Right forelimb (tissue), 1 donor: ENCODE data around the gene NTM.

Source experiments
- DNase-seq: peaks from one replicate; pipeline ENCODE4 v3.0.0-alpha.2; 2018

NTM gene

DNA sequence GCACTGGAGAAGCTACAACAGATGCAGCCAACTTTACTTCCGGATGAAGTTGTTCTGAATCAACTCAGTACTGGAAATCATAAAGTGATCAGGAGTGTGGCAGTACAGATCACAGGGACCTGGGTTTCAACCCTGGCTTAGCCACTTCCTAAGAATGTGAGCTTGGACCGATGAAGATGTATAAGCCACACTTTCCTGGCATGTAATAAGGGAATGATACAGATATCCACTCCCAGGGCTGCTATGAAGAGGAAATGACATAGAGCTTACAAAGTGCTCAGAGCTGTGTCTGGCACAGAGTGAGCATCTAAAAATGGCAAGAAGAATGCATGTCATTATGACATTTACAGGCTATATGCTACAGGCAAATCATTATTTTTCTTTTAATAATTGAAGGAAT, 378.7 kb downstream of the NTM start:
- DNase-seq = no peak

DNA sequence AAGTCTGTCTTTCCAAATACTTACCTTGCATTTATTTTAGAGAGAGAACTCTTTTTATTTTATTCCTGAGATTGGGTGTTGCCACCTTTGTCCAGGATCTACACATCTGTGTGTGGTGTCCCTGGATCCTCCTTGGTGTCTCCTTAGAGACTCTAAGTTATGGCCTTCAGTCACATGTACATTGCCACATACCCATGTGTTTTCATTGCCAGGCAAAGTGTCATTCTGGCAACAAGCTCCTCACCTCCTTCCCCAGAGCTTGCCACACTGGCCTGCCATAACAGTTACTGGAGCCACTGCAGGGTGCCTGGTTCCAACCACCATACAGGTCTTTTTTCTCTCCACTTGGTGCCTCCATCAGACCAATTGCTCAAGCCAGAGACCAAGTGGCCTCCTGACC, 379.7 kb downstream of the NTM start:
- no peak for DNase-seq

DNA sequence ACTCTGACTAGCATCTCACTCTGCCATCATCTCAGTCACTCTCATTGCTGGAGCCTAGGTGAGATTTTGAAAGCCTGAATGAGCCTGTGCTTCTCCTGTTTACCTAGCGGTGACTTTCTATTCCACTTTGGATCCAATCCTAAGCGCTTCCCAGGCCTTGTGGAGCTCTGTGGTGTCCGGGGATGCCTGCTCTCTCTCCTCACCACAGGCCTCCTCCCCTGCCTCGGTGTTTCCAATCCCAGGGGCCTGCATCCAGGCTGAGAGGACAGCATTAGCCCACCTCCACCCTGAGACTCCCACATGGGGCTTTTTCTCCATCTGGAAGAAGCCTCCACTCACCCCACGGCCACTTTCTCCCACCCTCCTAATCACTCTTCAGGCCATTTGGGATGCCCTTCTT, 380.3 kb downstream of the NTM start:
- DNase-seq = no peak

DNA sequence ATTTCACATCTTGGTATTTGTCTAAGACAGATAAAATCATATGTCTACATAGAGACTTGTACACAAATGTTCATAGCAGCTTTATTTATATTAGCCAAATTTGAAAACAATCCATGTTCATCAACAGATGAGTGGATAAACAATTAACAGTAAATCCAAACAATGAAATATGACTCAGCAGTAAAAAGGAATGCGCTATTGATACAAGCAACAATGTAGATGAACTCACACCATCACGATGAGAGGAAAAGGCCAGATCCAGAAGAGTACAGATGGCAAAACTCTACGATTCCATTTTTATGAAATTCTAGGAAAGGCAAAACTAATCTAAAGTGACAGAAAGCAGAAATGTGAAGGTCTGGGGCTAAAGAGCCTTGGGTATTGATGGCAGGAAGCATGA, 384.3 kb downstream of the NTM start:
- no peak for DNase-seq

DNA sequence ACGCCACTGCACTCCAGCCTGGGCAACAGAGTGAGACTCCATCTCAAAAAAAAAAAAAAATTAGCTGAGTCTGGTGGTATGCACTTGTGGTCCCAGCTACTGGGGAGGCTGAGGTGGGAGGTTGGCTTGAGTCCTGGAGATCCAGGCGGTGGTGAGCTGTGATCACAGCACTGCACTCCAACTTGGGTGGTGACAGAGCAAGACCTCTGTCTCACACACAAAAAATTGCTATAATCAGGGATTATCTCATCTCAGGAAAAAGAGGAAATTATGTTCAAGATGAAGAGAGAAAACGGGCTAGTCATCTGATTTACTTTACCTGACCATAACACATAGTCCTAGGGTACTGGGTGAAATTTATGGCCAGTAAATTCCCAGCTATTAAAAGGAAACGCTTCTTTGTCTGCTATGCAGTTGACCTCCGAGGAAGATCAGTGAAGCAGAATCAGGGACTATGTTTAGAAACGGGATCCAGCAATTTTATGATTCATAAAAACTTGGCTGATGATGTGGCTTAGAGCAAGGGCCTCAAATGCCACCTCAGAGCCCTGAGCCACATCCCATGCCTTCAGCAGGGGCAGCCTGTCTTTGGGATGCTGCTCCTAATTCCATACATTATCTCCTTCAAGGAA, 386.2 kb downstream of the NTM start:
- DNase-seq = no peak

DNA sequence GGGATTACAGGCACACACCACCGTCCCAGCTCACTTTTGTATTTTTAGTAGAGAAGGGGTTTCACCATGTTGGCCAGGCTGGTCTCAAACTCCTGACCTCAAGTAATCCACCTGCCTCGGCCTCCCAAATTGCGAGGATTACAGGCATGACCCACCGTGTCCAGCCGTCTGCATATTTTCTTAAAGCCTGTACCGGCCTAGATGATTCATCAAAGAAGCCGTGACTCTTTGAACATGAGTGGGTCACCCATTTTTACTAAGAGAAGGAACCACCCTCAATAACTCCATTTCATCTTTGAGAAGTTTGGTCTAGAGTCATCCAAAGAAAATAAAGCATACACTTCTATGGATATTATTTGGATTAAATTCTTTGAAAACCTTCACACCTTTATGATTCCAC, 388.3 kb downstream of the NTM start:
- no peak for DNase-seq

DNA sequence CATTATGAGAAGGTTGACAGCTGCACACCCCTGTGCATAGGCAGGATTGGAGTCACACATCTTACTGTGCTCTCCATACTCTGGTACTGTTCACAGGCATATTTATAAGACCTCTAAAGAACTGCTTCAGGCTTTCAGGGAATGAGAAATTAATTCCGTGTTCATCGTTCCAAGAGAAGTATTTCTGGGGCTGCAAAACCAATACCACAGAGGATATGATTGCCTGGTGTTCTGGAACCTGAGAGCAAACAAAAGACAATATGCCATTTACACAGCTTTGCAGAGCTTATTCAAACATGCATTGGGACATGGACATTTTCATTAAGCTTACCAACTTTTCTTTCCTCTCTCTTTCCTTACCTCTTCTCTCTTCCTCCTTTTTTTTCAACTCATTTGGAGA, 388.7 kb downstream of the NTM start:
- no peak for DNase-seq

DNA sequence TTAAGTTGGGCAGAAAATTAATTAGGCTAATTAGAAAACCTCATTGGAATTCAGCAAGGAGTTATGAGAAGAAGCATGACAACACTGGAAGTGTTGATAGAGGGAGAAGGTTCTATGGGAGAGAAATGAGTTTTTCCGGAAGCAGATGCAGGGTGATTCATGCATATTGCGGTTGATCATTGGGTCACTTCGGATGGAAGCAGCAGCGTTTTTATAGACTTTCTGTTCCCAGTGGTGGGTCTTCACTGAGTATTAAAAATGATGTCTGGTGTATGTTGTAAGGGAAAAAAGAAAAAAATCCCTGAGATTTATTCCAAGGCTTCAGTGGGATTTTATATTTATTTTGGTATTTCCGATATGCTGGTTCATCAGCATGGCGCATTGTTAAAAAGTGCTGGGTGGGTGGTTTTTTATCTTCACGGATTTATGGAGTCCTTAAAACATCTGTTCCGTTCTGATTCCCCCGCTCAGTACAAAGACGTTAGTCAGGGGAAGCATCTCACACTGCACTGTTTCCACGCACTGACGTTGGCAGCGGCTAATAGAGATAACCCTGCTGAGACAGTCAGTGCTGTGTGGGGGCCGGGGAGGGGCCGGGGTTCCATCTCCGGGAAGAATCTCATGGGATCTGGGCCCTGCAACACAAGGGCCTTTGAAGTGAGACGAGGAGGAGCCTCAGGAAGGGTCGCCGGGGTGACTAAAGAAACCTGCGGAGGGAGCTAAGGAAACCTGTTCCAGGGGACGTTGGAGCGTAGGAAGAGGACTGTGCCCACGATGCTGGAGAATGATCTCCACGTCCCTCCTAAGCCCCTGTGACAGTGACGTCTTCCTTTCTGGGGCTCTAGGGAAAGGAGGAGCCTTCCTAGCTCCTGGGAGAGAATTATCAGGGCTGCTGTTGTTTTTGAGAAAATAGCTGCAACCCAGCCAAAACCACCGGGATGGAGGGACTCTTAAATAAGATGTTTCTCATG, 390.0 kb downstream of the NTM start:
- DNase-seq = no peak

DNA sequence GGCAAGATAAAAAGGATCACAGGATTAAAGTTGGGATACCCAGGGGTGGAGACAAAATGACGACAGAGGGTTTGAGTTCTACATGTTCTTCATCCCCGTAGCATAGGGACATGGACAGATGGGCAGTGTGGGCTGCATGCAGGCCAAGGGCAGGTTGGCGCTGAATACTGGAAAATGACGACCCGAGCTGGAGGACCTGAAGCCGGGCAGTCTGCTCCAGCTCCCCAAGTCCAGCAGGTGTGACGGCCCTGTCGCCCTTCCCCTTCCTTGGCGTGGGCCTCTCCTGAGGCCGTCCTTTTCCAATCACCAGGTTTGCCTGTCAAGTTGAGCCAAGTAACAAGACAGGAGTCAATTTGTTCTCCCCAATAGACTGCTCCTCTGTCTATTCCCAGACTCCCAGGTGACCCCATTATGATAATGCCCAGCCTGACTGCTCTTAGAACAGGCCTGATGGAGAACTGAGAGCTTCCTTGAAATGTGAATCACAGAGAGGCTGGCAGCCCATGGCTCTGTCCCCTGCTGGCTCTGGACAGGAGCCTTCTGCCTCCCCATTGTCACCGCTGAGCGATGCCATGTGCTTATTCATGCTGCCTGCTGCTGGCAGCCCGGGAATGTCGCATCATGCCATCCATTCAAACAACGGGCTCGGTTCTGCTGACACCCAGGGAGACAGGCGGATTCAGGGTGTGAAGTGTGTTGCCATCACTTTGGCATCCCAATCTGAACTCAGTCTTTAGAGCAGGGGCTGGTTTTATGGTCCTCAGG, 392.1 kb downstream of the NTM start:
- no peak for DNase-seq

DNA sequence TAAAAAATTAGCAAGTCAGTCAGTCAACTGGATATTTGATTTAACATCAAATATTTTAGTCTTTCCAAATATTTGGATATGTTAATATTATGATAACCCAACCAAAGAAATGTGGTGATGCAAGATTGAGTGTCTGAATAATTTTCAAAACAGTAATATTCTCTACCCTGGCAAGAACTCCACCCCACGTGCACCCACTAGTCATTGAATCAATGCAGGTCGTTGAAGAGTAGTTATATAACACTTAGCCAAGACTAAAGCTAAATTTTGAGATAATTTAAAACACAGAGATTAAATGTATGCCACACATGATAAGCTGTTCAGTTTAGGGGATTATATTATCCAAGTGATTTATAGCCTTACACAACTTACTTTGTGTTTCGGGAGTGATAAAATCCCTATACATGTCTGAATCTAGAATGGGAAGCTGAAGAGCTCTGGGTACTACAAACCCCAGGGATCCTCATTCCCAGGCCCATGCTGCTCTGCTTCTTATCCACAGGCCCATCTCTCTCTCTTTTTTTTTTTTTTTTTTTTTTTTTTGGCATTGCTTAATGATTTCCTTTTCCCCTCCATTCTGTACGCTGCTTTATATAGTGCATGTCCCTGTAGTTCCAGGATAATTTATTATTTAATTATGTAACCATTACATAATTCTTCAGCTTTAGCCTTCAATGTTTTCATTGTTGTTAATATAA, 392.9 kb downstream of the NTM start:
- no peak for DNase-seq

DNA sequence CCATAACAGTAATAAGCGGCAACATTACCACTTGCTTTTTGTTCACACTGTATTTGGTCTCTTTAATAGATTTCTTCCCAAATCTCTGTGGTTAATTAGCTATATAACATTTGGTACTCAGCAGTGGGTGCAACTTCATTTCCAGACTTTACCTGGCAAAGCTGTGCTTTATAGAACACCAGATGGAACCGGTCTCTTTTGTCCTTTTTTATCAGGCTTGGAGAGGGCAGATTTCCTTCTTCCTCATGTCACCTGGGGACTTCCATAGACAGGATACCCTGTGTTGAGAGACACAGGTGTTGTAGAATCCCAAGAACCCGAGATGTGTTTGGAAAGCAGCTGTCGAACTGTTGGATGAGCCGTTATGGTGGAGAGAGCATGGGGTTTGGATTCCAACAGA, 393.7 kb downstream of the NTM start:
- DNase-seq = no peak

DNA sequence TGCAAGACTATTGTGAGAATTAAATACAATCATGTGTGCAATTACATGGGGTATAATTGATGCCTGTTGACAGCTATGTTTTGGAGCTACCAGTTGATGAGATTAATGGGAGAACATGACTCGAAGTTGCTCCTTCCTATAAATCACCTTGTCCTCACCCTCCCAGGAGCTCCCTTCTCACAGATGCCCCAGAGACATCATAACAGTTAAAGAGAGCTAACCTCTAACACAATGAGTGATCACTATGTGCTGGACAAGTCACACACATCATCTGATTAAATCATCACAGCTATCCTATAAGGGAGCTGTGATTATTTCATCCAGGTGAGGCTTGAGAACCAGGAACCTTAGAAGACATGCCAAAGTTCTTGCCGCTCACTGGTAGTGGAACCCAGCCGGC, 394.2 kb downstream of the NTM start:
- no peak for DNase-seq

DNA sequence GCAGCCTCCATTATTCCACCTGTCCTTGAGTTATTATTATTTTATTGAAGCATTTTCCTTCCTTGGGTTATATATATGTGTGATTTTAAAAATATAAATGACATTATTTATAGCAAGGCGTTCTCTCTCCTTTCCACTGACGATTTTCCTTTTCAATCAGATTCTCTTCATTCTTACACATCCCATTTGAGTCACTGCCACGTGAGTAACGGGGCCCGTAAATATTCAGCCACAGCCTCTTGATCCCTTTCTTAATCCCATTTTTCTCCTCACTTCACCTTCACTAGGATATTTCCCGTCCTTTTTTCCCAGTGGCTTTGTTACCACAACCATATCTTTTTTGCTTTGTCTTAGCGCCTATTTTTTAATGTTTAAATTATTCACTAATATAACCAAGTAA, 396.2 kb downstream of the NTM start:
- no peak for DNase-seq

DNA sequence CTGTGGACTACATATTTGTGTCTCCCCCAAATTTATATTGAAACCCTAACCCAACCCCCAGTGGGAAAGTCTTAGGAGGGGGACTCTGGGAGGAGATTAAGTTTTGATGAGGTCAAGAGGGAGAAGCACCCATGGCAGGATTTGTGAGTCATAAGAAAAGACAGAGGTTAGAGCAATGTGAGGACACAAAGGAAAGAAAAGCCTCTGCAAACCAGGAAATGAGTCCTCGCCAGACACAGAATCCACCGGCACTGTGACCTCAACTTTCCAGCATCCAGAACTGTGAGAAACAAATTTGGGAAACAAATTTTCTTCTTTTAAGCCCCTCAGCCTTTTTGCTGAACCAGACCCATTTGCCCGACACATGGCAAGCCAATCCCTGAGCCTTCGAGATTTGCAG, 397.0 kb downstream of the NTM start:
- no peak for DNase-seq

DNA sequence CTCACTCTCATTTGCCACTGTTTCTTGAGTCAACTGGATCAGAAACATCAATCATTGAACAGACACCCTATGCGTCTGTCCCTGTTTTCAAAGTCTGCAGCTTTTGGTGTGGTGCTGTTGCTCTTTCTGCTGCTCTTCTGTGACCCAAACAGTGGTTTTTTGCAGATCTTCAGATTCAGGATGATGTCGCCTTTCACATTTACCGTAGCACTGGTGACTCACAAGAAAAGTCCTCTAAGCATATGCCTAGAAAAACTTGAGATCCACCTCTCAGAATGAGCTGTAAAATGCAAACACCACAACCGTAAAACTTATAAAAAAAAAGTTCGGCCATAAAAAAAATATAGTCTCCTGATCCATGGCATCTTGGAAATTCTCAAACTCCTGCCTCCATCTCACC, 400.4 kb downstream of the NTM start:
- DNase-seq = no peak

DNA sequence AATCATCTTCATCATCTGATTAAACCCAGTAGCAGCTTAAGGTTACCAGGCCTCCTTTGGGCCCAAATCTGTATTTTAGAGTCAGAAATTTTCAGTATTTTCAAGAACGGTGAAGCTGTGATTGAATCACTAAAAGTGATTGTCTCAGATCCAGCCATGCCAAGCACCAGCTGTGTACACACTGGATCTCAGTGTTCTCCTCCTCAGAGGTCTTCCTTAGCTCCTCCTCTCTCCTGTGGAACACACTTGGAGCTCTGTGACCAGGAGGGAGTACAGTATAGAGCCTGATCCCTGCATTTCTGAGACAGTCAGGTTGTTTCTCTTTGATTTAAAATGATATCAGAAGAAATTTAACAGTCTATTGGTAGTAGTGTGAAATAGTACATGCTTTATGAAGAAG, 401.1 kb downstream of the NTM start:
- no peak for DNase-seq

DNA sequence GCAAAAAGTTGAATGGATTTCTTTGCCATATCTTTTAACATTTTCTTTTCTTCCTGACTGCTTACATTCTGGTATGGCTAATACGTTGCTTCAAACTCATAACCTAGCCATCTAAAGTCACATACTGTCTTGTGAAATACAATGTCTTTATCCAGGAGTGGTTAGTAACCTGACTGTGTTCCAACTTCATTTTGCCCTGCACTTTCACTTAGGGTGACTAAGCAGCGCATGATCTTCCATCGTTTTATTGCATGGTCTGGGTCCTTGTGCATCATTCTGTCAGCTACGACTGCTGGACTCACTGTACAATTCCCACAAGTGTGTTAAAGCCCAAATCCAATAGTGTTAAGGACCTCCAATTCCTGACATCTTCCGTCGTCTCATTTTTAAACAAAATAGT, 403.2 kb downstream of the NTM start:
- DNase-seq = no peak

DNA sequence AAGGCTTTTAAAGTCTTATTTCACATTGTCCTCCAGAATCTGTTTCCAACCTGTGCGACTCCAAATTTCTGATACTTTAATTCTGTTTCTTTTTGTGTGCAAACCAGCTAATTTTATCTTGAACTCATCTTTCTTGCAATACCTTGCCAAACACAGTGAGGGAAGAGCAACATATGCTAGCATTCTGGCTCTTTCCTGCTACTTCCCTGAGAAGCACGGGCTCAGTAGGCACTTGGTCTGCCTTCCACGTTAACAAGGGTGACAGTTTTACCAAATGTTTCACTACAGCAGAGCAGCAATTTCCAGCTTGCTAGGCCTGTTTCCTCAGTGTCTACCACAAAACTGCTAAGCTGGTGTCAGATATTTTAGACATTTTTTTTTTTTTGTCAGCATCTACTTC, 405.8 kb downstream of the NTM start:
- no peak for DNase-seq

DNA sequence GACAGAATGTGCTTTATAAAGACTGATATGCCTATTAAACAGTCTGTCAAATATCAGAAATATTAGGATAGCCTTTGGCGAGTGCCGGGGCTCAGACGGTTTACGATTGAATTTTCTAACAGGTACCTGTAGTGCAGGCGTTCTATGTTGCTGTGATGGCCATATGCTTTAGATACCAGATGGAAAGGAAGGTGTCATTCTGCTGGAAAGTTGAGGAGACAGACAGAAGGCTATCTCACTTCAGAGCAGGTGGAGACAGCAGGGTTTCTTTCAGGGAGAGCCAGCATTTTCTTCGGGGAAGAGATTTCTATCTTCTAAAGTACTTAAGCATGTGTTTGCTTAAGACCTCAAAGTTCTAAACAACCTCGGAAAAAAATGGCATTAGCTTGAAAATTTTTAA, 415.4 kb downstream of the NTM start:
- DNase-seq = no peak

DNA sequence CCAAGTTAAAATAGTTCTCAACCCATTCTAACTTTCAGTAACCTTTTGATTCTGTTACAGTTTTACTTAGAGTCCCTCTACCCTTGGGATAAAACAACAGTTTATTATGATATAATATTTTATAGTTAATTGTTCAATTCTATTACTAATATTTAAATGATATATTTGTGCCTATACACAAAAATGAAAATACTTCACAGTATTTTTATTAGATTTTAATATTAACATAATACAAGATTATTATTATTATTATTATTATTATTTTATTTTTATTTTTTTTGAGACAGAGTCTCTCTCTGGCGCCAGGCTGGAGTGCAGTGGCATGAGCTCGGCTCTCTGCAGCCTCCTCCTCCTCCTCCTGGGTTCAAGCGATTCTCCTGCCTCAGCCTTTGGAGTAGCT, 416.7 kb downstream of the NTM start:
- DNase-seq = no peak

DNA sequence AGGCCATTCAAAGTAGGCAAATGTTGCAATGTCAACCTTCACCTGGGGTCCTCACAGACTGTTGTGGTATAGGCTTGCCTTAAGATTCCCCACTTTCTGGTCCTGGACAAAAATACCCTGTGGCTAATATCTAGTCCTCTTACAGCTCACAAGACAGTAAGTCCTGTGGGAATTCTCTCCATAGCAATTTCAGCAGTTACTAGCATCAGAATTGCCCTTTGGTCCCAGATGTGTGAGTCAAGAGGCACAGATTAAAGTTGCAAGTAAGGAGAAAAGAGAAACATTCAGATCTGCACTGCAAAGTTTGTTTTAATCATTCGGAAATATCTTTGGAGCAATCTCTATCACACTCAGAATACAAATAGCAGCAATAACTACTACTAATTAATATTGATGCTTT, 420.2 kb downstream of the NTM start:
- no peak for DNase-seq

DNA sequence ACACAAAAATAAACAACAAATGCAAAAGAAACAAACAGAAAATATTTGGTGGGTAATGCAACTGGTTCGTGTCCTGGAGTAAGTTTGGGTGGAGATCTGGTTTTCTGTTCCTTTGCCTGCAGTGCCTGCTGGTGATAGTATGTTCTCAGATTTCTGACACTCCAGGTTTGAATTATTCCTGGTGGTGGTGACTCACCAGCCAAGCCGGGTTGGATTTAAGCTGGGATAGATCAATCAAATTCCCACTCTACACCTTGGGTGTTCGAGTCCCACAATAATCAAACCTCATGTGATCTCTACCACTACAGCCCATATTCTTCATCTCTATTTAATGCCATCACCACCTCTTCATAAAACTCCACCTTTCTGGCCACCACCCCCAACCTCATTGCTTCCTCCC, 421.8 kb downstream of the NTM start:
- no peak for DNase-seq

DNA sequence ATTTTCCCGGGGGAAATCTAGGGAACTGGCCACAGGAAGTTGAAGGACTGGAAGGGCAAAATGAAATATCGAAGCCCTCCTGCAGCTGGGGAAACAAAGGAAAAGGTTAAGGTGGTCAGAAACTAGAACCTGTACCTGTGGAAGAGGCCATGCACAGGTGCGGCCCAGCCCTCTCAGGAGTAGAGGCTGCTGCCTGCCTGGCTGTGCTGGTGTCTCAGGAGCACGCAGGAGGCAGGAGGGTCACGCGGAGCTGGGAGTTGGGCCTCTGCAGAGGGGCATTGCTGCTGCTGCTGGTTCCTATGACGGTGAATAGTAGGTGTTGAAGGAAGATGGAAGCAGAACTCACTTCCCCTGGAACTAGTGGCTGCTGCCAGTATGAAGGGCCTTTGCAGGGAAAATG, 425.7 kb downstream of the NTM start:
- no peak for DNase-seq
